Cardiac muscle cell (in vitro differentiated cells and primary cell): ENCODE results near the gene OR4K15. TPM values are rescaled to one million over a fixed set of nuclear protein-coding genes. Genes with fewer than 3 reads are reported as not detected.
"Not testable (repeated sequence)": the region's sequence is repeated elsewhere in the genome, so short reads cannot be mapped to it uniquely, and the experiment has no call there.

ENCODE experiments used
- DNase-seq, 2 donors: peaks; one replicate each; pipeline versions ENCODE4 v3.0.0 to v3.0.0-alpha.2; 2010 to 2017; ENCODE audit warnings: low read depth in 1 of 2, low spot score in 1 of 2
- H3K27ac ChIP-seq: fragments of 200-600 bp; sonication (generic); 2 replicates; pipeline ENCODE4 v1.5.1; 2016
- H3K27me3 ChIP-seq: fragments of 200-600 bp; sonication (generic); 2 replicates; pipeline ENCODE4 v1.6.0; 2016; ENCODE audit warnings: control low read depth
- H3K36me3 ChIP-seq: fragments of 200-600 bp; sonication (generic); 2 replicates; pipeline ENCODE4 v1.5.1; 2016; ENCODE audit warnings: control low read depth
- H3K4me1 ChIP-seq: fragments of 200-600 bp; sonication (generic); 2 replicates; pipeline ENCODE4 v1.8.1; 2017; ENCODE audit warnings: low read depth, mild to moderate bottlenecking, mixed run types
- H3K4me3 ChIP-seq: fragments of 200-600 bp; sonication (generic); 2 replicates; pipeline ENCODE4 v1.5.1; 2016; ENCODE audit warnings: mild to moderate bottlenecking
- H3K9me3 ChIP-seq: fragments of 200-600 bp; sonication (generic); 2 replicates; pipeline ENCODE4 v1.5.1; 2017; ENCODE audit warnings: low read depth, mild to moderate bottlenecking, control low read depth
- CTCF ChIP-seq: IDR thresholded peaks from 2 replicates; pipeline ENCODE4 v1.5.1; 2012; ENCODE audit warnings: low read depth, mild to moderate bottlenecking, low read length
- polyA plus RNA-seq: library from polyadenylated mRNA; unstranded; fragments of >200 nt; fragmentation: Nextera tagmentation; extraction: Ambion mirVana; gene quantifications from 2 replicates; pipeline ENCODE4 v1.2.1, GENCODE V29; 2016
- total RNA-seq: library from RNA; depleted of rRNA; stranded (reverse); fragments of >200 nt; gene quantifications from 2 replicates; pipeline ENCODE4 v1.2.3, GENCODE V29; 2016

OR4K15 gene, protein sequence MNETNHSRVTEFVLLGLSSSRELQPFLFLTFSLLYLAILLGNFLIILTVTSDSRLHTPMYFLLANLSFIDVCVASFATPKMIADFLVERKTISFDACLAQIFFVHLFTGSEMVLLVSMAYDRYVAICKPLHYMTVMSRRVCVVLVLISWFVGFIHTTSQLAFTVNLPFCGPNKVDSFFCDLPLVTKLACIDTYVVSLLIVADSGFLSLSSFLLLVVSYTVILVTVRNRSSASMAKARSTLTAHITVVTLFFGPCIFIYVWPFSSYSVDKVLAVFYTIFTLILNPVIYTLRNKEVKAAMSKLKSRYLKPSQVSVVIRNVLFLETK
- total RNA-seq (not detected in 2 replicates), polyA plus RNA-seq (not detected in 2 replicates)

GRCh38 chr14:19975291-19975690 is at the start of gene OR4K15:
OR4K15 (plus strand) TSS chr14:19975591; CDS start chr14:19975591, 0 bp downstream.
- no peaks in the 10 kb centered on the region for H3K27me3 ChIP-seq
- H3K9me3 ChIP-seq: no peaks in the 10 kb centered on the region
- TF ChIP-seq CTCF: no peak
- no peaks in the 10 kb centered on the region for H3K4me1 ChIP-seq
- no peak within 1 kb of the TSS for H3K4me3 ChIP-seq
- no peaks in the 10 kb centered on the region for H3K36me3 ChIP-seq
- DNase-seq: no peak
- H3K27ac ChIP-seq: no peak within 1 kb of the TSS

DNA sequence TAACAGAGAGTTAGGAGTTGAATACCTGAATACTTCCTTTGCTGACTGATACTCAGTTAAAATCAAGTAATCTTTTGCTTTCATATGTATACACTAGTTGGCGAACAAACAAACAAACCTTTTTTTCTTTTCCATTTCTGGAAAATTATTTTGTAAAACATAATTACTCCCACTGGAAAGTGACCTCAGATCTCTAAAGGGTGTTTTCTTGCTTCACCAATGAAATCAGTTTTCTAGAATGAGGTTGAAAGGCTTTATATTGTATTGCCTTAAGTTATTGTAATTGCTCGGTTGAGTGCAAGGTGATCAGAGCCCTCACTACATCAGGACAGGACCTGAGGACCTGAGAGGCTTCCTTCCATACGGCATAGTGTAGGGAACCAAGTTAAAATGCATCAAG is 44.8 kb upstream of the OR4K15 start, which contains the start of gene OR4K1:
Gene OR4K1 (plus strand): TSS at position 301 of the 400 bp plus-strand sequence. CDS start 4,750 bp downstream, outside the sequence.
- no peaks in the 10 kb centered on the region for H3K4me1 ChIP-seq
- H3K9me3 ChIP-seq: peaks cover 15% of the 10 kb centered on the region
- TF ChIP-seq CTCF: no peak
- H3K27me3 ChIP-seq: no peaks in the 10 kb centered on the region
- no peak within 1 kb of the TSS for H3K27ac ChIP-seq
- no peak within 1 kb of the TSS for H3K4me3 ChIP-seq
- H3K36me3 ChIP-seq: no peaks in the 10 kb centered on the region
- no peak for DNase-seq

- TF ChIP-seq CTCF: no peak
- Histone ChIP-seq H3K27me3 (no peaks in the 10 kb centered on the region), H3K9me3 (peaks cover 6% of the 10 kb centered on the region), H3K36me3 (no peaks in the 10 kb centered on the region), H3K4me1 (no peaks in the 10 kb centered on the region), H3K27ac (no peak overlapping the region), H3K4me3 (no peak overlapping the region)
- no peak for DNase-seq
These were observed 33.7 kb upstream of the OR4K15 start for GRCh38 chr14:19941668-19942067.

- Histone ChIP-seq H3K27me3 (no peaks in the 10 kb centered on the region), H3K27ac (no peak overlapping the region), H3K9me3 (no peaks in the 10 kb centered on the region), H3K4me3 (no peak overlapping the region), H3K36me3 (no peaks in the 10 kb centered on the region), H3K4me1 (no peaks in the 10 kb centered on the region)
- TF ChIP-seq CTCF: no peak
- DNase-seq: no peak
These were observed 27.8 kb upstream of the OR4K15 start for GRCh38 chr14:19947413-19948090.

- Histone ChIP-seq H3K9me3 (peaks cover 7% of the 10 kb centered on the region), H3K36me3 (no peaks in the 10 kb centered on the region), H3K27me3 (no peaks in the 10 kb centered on the region), H3K4me3 (no peak overlapping the region), H3K4me1 (no peaks in the 10 kb centered on the region), H3K27ac (no peak overlapping the region)
- no peak for DNase-seq
- no peak for TF ChIP-seq CTCF
These were observed 26.2 kb upstream of the OR4K15 start for GRCh38 chr14:19949218-19949617.

DNA sequence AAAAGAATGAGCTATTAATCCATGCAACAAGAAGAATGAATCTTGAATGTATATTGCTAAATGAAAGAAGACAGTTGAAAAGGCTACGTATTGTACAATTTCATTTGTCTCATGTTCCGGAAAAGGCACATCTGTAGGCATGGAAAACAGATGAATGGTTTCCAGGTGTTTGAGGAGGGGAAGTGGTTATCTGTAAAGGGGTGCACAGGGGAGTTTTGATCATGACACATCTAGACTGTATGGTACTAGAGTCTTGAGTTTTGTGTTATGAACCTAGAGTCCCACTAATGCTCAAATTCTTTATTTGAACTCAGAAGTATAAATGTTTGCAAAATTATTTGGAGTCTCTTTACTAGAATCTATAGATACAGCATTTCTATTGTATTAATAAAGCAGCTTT is 5.7 kb upstream of the OR4K15 start:
- not testable (repeated sequence) for H3K27me3 ChIP-seq

More for the DNA sequence above, 5.7 kb upstream of the OR4K15 start:
- not testable (repeated sequence) for H3K36me3 ChIP-seq, H3K9me3 ChIP-seq, H3K4me1 ChIP-seq, DNase-seq, H3K4me3 ChIP-seq, H3K27ac ChIP-seq
